ENCODE results near the gene ZNF579. TPM values are rescaled to one million over a fixed set of nuclear protein-coding genes. Genes with fewer than 3 reads are reported as not detected.

The ZNF579 gene
- total and polyA plus RNA-seq, 2 of the 13 experiments (the other 11 are each of a cell fraction or from before 2014, with no cell fraction given) = 2.1 to 2.9 TPM

GRCh38 chr19:55553217-55554182, 27.1 kb downstream of the ZNF579 start (continued):
- TF ChIP-seq POLR2G (IDR thresholded peaks at IDR 0.05; ENCODE audit: low read depth, low read length) = no peak
- no peak for TF ChIP-seq ZNF414 (CRISPR knock-in tag; IDR thresholded peaks at IDR 0.05)
- 0 out of 2 replicates have a peak, but pooled peaks have one; percentile 37 for TF ChIP-seq ISL2 (CRISPR knock-in tag; IDR thresholded peaks at IDR 0.05)
- TF ChIP-seq NCOA5 (CRISPR knock-in tag; IDR thresholded peaks at IDR 0.05) = no peak
- no peak for TF ChIP-seq ZHX1 (CRISPR knock-in tag; IDR thresholded peaks at IDR 0.05; ENCODE audit: low read depth)
- no peak for TF ChIP-seq ZMYM4 (CRISPR knock-in tag; IDR thresholded peaks at IDR 0.05)
- no peak for TF ChIP-seq ZEB1 (IDR thresholded peaks at IDR 0.05; ENCODE audit: insufficient replicate concordance, low read depth)
- TF ChIP-seq JARID2 (CRISPR knock-in tag; IDR thresholded peaks at IDR 0.05; ENCODE audit: insufficient replicate concordance) = no peak
- no peak for TF ChIP-seq FOXP1 (IDR thresholded peaks at IDR 0.05)
- peak; percentile 40; the same call in 1 of the 2 replicates for TF ChIP-seq FOXP1 (CRISPR knock-in tag; IDR thresholded peaks at IDR 0.05)
- TF ChIP-seq ZNF138 (CRISPR knock-in tag; IDR thresholded peaks at IDR 0.05; ENCODE audit: low read depth) = no peak
- no peak for TF ChIP-seq ZC3H4 (CRISPR knock-in tag; IDR thresholded peaks at IDR 0.05; ENCODE audit: borderline replicate concordance)
- TF ChIP-seq STAG1 (CRISPR knock-in tag; IDR thresholded peaks at IDR 0.05) = no peak
- TF ChIP-seq, protein P1, sequence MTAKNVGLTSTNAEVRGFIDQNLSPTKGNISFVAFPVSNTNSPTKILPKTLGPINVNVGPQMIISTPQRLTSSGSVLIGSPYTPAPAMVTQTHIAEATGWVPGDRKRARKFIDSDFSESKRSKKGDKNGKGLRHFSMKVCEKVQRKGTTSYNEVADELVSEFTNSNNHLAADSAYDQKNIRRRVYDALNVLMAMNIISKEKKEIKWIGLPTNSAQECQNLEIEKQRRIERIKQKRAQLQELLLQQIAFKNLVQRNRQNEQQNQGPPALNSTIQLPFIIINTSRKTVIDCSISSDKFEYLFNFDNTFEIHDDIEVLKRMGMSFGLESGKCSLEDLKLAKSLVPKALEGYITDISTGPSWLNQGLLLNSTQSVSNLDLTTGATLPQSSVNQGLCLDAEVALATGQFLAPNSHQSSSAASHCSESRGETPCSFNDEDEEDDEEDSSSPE (CRISPR knock-in tag; IDR thresholded peaks at IDR 0.05) = no peak
- peak; percentile 17; the same call in 1 of the 2 replicates for TF ChIP-seq KAT2B (IDR thresholded peaks at IDR 0.05; ENCODE audit: borderline replicate concordance, low read depth, low read length)
- no peak for TF ChIP-seq HOXA3 (CRISPR knock-in tag; IDR thresholded peaks at IDR 0.05)
- no peak for TF ChIP-seq HIVEP1 (CRISPR knock-in tag; IDR thresholded peaks at IDR 0.05)
- TF ChIP-seq, protein P2, sequence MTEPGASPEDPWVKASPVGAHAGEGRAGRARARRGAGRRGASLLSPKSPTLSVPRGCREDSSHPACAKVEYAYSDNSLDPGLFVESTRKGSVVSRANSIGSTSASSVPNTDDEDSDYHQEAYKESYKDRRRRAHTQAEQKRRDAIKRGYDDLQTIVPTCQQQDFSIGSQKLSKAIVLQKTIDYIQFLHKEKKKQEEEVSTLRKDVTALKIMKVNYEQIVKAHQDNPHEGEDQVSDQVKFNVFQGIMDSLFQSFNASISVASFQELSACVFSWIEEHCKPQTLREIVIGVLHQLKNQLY (CRISPR knock-in tag; IDR thresholded peaks at IDR 0.05) = no peak
- TF ChIP-seq, protein P3, sequence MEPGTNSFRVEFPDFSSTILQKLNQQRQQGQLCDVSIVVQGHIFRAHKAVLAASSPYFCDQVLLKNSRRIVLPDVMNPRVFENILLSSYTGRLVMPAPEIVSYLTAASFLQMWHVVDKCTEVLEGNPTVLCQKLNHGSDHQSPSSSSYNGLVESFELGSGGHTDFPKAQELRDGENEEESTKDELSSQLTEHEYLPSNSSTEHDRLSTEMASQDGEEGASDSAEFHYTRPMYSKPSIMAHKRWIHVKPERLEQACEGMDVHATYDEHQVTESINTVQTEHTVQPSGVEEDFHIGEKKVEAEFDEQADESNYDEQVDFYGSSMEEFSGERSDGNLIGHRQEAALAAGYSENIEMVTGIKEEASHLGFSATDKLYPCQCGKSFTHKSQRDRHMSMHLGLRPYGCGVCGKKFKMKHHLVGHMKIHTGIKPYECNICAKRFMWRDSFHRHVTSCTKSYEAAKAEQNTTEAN (CRISPR knock-in tag; conservative IDR thresholded peaks at IDR 0.05) = no peak
- no peak for TF ChIP-seq ZNF234 (CRISPR knock-in tag; conservative IDR thresholded peaks at IDR 0.05)
- TF ChIP-seq, protein P4, sequence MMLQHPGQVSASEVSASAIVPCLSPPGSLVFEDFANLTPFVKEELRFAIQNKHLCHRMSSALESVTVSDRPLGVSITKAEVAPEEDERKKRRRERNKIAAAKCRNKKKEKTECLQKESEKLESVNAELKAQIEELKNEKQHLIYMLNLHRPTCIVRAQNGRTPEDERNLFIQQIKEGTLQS (CRISPR knock-in tag; IDR thresholded peaks at IDR 0.05) = no peak
